SH-SY5Y (cell line): Measurements from ENCODE around the gene CASP6.

ENCODE experiments used
- GATA2 ChIP-seq: IDR thresholded peaks from 2 replicates; pipeline ENCODE4 v1.6.1; 2011; ENCODE audit warnings: mild to moderate bottlenecking, low read depth, low read length
- GATA3 ChIP-seq: IDR thresholded peaks from 2 replicates; pipeline ENCODE4 v1.6.1; 2011; ENCODE audit warnings: low read depth, mild to moderate bottlenecking, low read length, moderate library complexity

GRCh38 chr4:109672169-109672930, 30.9 kb downstream of the CASP6 start:
- TF ChIP-seq GATA3: no peak
- TF ChIP-seq GATA2: no peak
